NK-92 treated with Interleukin-12 subunit alpha and Interleukin-12 subunit beta, amount 100 ng/mL, for 24 hours (cell line): ENCODE results near the gene ARMC7.
"Not testable (repeated sequence)": the region's sequence is repeated elsewhere in the genome, so short reads cannot be mapped to it uniquely, and the experiment has no call there.

Experiments
- DNase-seq: peaks from one replicate; lab custom pipeline; 2025; lab: John Stamatoyannopoulos, UW

The ARMC7 gene

GRCh38 chr17:75102385-75102821 is 7.4 kb upstream of the ARMC7 start:
- DNase-seq = no peak

- DNase-seq = no peak
These were observed 5.9 kb upstream of the ARMC7 start for GRCh38 chr17:75103601-75104554.

GRCh38 chr17:75105126-75106080 is 4.4 kb upstream of the ARMC7 start:
- DNase-seq = no peak

GRCh38 chr17:75108193-75108592 is 1.6 kb upstream of the ARMC7 start:
- DNase-seq = no peak

- no peak for DNase-seq
These were observed 743 bp upstream of the ARMC7 start for GRCh38 chr17:75109046-75109406.

- DNase-seq = no peak
These were observed 617 bp downstream of the ARMC7 start for GRCh38 chr17:75110234-75110937.

GRCh38 chr17:75111777-75112335 is 2.1 kb downstream of the ARMC7 start:
- DNase-seq = no peak

GRCh38 chr17:75113798-75114551 is 4.2 kb downstream of the ARMC7 start:
- DNase-seq = peak; percentile 68

GRCh38 chr17:75114552-75115314 is 5.0 kb downstream of the ARMC7 start:
- DNase-seq = no peak

GRCh38 chr17:75115555-75115954 is 5.8 kb downstream of the ARMC7 start:
- no peak for DNase-seq

GRCh38 chr17:75116737-75117136 is 7.0 kb downstream of the ARMC7 start:
- DNase-seq = no peak

- DNase-seq = no peak
These were observed 8.5 kb downstream of the ARMC7 start for GRCh38 chr17:75118307-75118706.

- no peak for DNase-seq
These were observed 14.5 kb downstream of the ARMC7 start for GRCh38 chr17:75124041-75124818.

GRCh38 chr17:75124819-75125162 is 15.0 kb downstream of the ARMC7 start:
- no peak for DNase-seq

GRCh38 chr17:75125984-75126383 is 16.2 kb downstream of the ARMC7 start:
- DNase-seq = no peak

- DNase-seq = no peak
These were observed 17.2 kb downstream of the ARMC7 start for GRCh38 chr17:75126954-75127353.

- not testable (repeated sequence) for DNase-seq
These were observed 18.2 kb downstream of the ARMC7 start for GRCh38 chr17:75127936-75128335.

- no peak for DNase-seq
These were observed 19.1 kb downstream of the ARMC7 start for GRCh38 chr17:75128694-75129505.

- DNase-seq = no peak
These were observed 19.8 kb downstream of the ARMC7 start for GRCh38 chr17:75129576-75129975.
